HS-5 (cell line): ENCODE measurements around the gene DUSP5.

ENCODE experiments used
- DNase-seq: peaks from one replicate; pipeline ENCODE4 v3.0.0-alpha.2; 2012; ENCODE audit warnings: low read depth

DUSP5 gene

GRCh38 chr10:110501142-110501937, 3.6 kb downstream of the DUSP5 start:
- no peak for DNase-seq

- DNase-seq = no peak
Observed at GRCh38 chr10:110502072-110502845, 4.6 kb downstream of the DUSP5 start.

GRCh38 chr10:110502851-110503301, 5.2 kb downstream of the DUSP5 start:
- no peak for DNase-seq

- DNase-seq = no peak
Observed at GRCh38 chr10:110503528-110504110, 5.9 kb downstream of the DUSP5 start.

GRCh38 chr10:110504111-110504735, 6.5 kb downstream of the DUSP5 start:
- no peak for DNase-seq

- DNase-seq = no peak
Observed at GRCh38 chr10:110505130-110505770, 7.5 kb downstream of the DUSP5 start.

- no peak for DNase-seq
Observed at GRCh38 chr10:110506448-110506847, 8.7 kb downstream of the DUSP5 start.

GRCh38 chr10:110507346-110507745, 9.6 kb downstream of the DUSP5 start:
- no peak for DNase-seq

GRCh38 chr10:110508159-110508788, 10.6 kb downstream of the DUSP5 start:
- no peak for DNase-seq

- DNase-seq = no peak
Observed at GRCh38 chr10:110508806-110509544, 11.3 kb downstream of the DUSP5 start.

- DNase-seq = no peak
Observed at GRCh38 chr10:110509560-110509959, 11.9 kb downstream of the DUSP5 start.

GRCh38 chr10:110510086-110510485, 12.4 kb downstream of the DUSP5 start:
- no peak for DNase-seq

GRCh38 chr10:110510730-110511129, 13.0 kb downstream of the DUSP5 start:
- no peak for DNase-seq

- DNase-seq = no peak
Observed at GRCh38 chr10:110511734-110512449, 14.2 kb downstream of the DUSP5 start.

GRCh38 chr10:110512461-110513187, 14.9 kb downstream of the DUSP5 start:
- DNase-seq = no peak

GRCh38 chr10:110513949-110514348, 16.2 kb downstream of the DUSP5 start:
- DNase-seq = no peak

- DNase-seq = no peak
Observed at GRCh38 chr10:110514848-110515247, 17.1 kb downstream of the DUSP5 start.

GRCh38 chr10:110516815-110517492, 19.2 kb downstream of the DUSP5 start:
- no peak for DNase-seq
